DND-41 (cell line): ENCODE data around the gene HMGN4.

Experiments used
- CTCF ChIP-seq: IDR thresholded peaks from 2 replicates; pipeline ENCODE4 v1.5.1; 2012; ENCODE audit warnings: borderline replicate concordance, low read length, moderate library complexity, mild to moderate bottlenecking; ENCODE audit not compliant: poor library complexity, severe bottlenecking; ENCODE audit errors: extremely low read depth
- EZH2 ChIP-seq: IDR thresholded peaks from 3 replicates; pipeline ENCODE4 v1.6.1; 2012; ENCODE audit warnings: borderline replicate concordance, low read depth, mild to moderate bottlenecking, moderate library complexity, low read length, inconsistent platforms; ENCODE audit not compliant: severe bottlenecking

GRCh38 chr6:26536571-26537159, 1.5 kb upstream of the HMGN4 start:
- TF ChIP-seq EZH2, result no peak
- no peak for TF ChIP-seq CTCF
